ENCODE results near the gene CD58. TPM values are rescaled to one million over a fixed set of nuclear protein-coding genes. Genes with fewer than 3 reads are reported as not detected.

CD58 gene
- total RNA-seq, 1 donor, result 42.0 TPM

GRCh38 chr1:116578581-116578980, 7.8 kb upstream of the CD58 start:
- no peak for TF ChIP-seq CTCF (IDR thresholded peaks at IDR 0.05; ENCODE audit: insufficient read depth, low read length)
- DNase-seq (ENCODE audit: low read depth), result no peak
- H3K4me3 ChIP-seq (ENCODE audit: low read depth, low read length), result no peak overlapping the region

GRCh38 chr1:116577759-116578314, 7.0 kb upstream of the CD58 start:
- no peak overlapping the region for H3K4me3 ChIP-seq (ENCODE audit: low read depth, low read length)
- DNase-seq (ENCODE audit: low read depth), result no peak
- TF ChIP-seq CTCF (IDR thresholded peaks at IDR 0.05; ENCODE audit: insufficient read depth, low read length), result no peak

- no peak overlapping the region for H3K4me3 ChIP-seq (ENCODE audit: low read depth, low read length)
- DNase-seq (ENCODE audit: low read depth), result peak; percentile 84
- peak; percentile 89 for TF ChIP-seq CTCF (IDR thresholded peaks at IDR 0.05; ENCODE audit: insufficient read depth, low read length)
Observed at GRCh38 chr1:116574581-116575291, 3.9 kb upstream of the CD58 start.

GRCh38 chr1:116573431-116574095, 2.7 kb upstream of the CD58 start:
- TF ChIP-seq CTCF (IDR thresholded peaks at IDR 0.05; ENCODE audit: insufficient read depth, low read length), result no peak
- peak; percentile 79 for DNase-seq (ENCODE audit: low read depth)
- no peak overlapping the region for H3K4me3 ChIP-seq (ENCODE audit: low read depth, low read length)

- no peak for TF ChIP-seq CTCF (IDR thresholded peaks at IDR 0.05; ENCODE audit: insufficient read depth, low read length)
- no peak overlapping the region for H3K4me3 ChIP-seq (ENCODE audit: low read depth, low read length)
- no peak for DNase-seq (ENCODE audit: low read depth)
Observed at GRCh38 chr1:116572771-116573430, 2.1 kb upstream of the CD58 start.

- DNase-seq (ENCODE audit: low read depth), result no peak
- H3K4me3 ChIP-seq (ENCODE audit: low read depth, low read length), result no peak overlapping the region
- no peak for TF ChIP-seq CTCF (IDR thresholded peaks at IDR 0.05; ENCODE audit: insufficient read depth, low read length)
Observed at GRCh38 chr1:116572099-116572498, 1.3 kb upstream of the CD58 start.

Data from fibroblast of the aortic adventitia (primary cell).